SK-N-SH (cell line): Measurements from ENCODE around the gene WNK4.

ENCODE experiments used
- EZH2phosphoT487 ChIP-seq: fragments of 200-600 bp; sonication (generic); IDR thresholded peaks from 2 replicates; pipeline ENCODE4 v1.6.1; 2017; ENCODE audit warnings: low read depth, mixed run types, mild to moderate bottlenecking, antibody characterized with exemption, moderate library complexity, borderline replicate concordance
- PBX3 ChIP-seq: IDR thresholded peaks from 2 replicates; pipeline ENCODE4; 2012
- POLR2AphosphoS5 ChIP-seq: IDR thresholded peaks from 2 replicates; pipeline ENCODE4 v1.6.1; 2012; ENCODE audit warnings: low read depth, low read length
- RAD21 ChIP-seq: IDR thresholded peaks from 2 replicates; pipeline ENCODE4 v1.6.1; 2012; ENCODE audit warnings: mild to moderate bottlenecking, low read length
- RFX5 ChIP-seq: IDR thresholded peaks from 2 replicates; pipeline ENCODE4 v1.6.1; 2012; ENCODE audit warnings: mild to moderate bottlenecking, improper control_type of control experiment, low read length
- TAF1 ChIP-seq: IDR thresholded peaks from 2 replicates; pipeline ENCODE4 v1.6.1; 2012; ENCODE audit warnings: low read depth, mild to moderate bottlenecking, low read length, moderate library complexity, borderline replicate concordance
- TEAD4 ChIP-seq: IDR thresholded peaks from 2 replicates; pipeline ENCODE4 v1.4.0; 2012; ENCODE audit warnings: mild to moderate bottlenecking, borderline replicate concordance; ENCODE audit not compliant: insufficient read depth
- TF ChIP-seq, protein P1 (sequence below): fragments of 200-600 bp; sonication (generic); IDR thresholded peaks from 2 replicates; pipeline ENCODE4 v1.6.1; 2017; ENCODE audit warnings: antibody characterized with exemption, mild to moderate bottlenecking, moderate library complexity
- TF ChIP-seq, protein P2 (sequence below): IDR thresholded peaks from 2 replicates; pipeline ENCODE4 v1.6.1; 2012; ENCODE audit warnings: mild to moderate bottlenecking, low read depth, low read length, moderate library complexity
- TF ChIP-seq, protein P3 (sequence below): IDR thresholded peaks from 2 replicates; pipeline ENCODE4 v1.4.0; 2012; ENCODE audit warnings: low read depth

- TF ChIP-seq RFX5 (no peak), EZH2phosphoT487 (no peak), POLR2AphosphoS5 (0 out of 2 replicates have a peak, but pooled peaks have one; percentile 10), PBX3 (no peak), RAD21 (no peak), TAF1 (no peak), TEAD4 (no peak)
- TF ChIP-seq, protein P1, sequence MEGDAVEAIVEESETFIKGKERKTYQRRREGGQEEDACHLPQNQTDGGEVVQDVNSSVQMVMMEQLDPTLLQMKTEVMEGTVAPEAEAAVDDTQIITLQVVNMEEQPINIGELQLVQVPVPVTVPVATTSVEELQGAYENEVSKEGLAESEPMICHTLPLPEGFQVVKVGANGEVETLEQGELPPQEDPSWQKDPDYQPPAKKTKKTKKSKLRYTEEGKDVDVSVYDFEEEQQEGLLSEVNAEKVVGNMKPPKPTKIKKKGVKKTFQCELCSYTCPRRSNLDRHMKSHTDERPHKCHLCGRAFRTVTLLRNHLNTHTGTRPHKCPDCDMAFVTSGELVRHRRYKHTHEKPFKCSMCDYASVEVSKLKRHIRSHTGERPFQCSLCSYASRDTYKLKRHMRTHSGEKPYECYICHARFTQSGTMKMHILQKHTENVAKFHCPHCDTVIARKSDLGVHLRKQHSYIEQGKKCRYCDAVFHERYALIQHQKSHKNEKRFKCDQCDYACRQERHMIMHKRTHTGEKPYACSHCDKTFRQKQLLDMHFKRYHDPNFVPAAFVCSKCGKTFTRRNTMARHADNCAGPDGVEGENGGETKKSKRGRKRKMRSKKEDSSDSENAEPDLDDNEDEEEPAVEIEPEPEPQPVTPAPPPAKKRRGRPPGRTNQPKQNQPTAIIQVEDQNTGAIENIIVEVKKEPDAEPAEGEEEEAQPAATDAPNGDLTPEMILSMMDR = no peak
- TF ChIP-seq, protein P2, sequence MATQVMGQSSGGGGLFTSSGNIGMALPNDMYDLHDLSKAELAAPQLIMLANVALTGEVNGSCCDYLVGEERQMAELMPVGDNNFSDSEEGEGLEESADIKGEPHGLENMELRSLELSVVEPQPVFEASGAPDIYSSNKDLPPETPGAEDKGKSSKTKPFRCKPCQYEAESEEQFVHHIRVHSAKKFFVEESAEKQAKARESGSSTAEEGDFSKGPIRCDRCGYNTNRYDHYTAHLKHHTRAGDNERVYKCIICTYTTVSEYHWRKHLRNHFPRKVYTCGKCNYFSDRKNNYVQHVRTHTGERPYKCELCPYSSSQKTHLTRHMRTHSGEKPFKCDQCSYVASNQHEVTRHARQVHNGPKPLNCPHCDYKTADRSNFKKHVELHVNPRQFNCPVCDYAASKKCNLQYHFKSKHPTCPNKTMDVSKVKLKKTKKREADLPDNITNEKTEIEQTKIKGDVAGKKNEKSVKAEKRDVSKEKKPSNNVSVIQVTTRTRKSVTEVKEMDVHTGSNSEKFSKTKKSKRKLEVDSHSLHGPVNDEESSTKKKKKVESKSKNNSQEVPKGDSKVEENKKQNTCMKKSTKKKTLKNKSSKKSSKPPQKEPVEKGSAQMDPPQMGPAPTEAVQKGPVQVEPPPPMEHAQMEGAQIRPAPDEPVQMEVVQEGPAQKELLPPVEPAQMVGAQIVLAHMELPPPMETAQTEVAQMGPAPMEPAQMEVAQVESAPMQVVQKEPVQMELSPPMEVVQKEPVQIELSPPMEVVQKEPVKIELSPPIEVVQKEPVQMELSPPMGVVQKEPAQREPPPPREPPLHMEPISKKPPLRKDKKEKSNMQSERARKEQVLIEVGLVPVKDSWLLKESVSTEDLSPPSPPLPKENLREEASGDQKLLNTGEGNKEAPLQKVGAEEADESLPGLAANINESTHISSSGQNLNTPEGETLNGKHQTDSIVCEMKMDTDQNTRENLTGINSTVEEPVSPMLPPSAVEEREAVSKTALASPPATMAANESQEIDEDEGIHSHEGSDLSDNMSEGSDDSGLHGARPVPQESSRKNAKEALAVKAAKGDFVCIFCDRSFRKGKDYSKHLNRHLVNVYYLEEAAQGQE = no peak
- TF ChIP-seq, protein P3, sequence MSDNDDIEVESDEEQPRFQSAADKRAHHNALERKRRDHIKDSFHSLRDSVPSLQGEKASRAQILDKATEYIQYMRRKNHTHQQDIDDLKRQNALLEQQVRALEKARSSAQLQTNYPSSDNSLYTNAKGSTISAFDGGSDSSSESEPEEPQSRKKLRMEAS = no peak
These were observed 16.9 kb downstream of the WNK4 start for GRCh38 chr17:42797067-42798007.
